ENCODE data around the gene MTRFR. TPM values are rescaled to one million over a fixed set of nuclear protein-coding genes. Genes with fewer than 3 reads are reported as not detected.

The MTRFR gene
- total RNA-seq, 2 experiments from 2014 or later = 23.5 to 27.2 TPM

GRCh38 chr12:123278101-123278627, 44.9 kb downstream of the MTRFR start:
- H3K36me3 Mint-ChIP-seq = no peaks in the 10 kb centered on the region
- H3K27ac Mint-ChIP-seq = peak overlapping the region; percentile 10
- H3K4me1 Mint-ChIP-seq = peaks cover 4% of the 10 kb centered on the region
- H3K27me3 Mint-ChIP-seq = no peaks in the 10 kb centered on the region
- no peak for DNase-seq
- H3K9me3 Mint-ChIP-seq = no peaks in the 10 kb centered on the region
- no peak overlapping the region for H3K4me3 Mint-ChIP-seq

GRCh38 chr12:123280971-123281370, 47.7 kb downstream of the MTRFR start:
- Mint-ChIP-seq H3K4me3 (no peak overlapping the region), H3K27ac (no peak overlapping the region), H3K4me1 (peaks cover 4% of the 10 kb centered on the region), H3K9me3 (no peaks in the 10 kb centered on the region), H3K36me3 (no peaks in the 10 kb centered on the region), H3K27me3 (no peaks in the 10 kb centered on the region)
- DNase-seq = no peak

- Mint-ChIP-seq H3K27ac (no peak overlapping the region), H3K9me3 (no peaks in the 10 kb centered on the region), H3K4me1 (peaks cover 4% of the 10 kb centered on the region), H3K36me3 (no peaks in the 10 kb centered on the region), H3K4me3 (no peak overlapping the region), H3K27me3 (no peaks in the 10 kb centered on the region)
- no peak for DNase-seq
Measured at GRCh38 chr12:123282111-123282510, 48.9 kb downstream of the MTRFR start.

GRCh38 chr12:123283461-123283860, 50.2 kb downstream of the MTRFR start:
- H3K4me3 Mint-ChIP-seq = no peak overlapping the region
- DNase-seq = no peak
- no peaks in the 10 kb centered on the region for H3K9me3 Mint-ChIP-seq
- H3K4me1 Mint-ChIP-seq = no peaks in the 10 kb centered on the region
- no peaks in the 10 kb centered on the region for H3K36me3 Mint-ChIP-seq
- H3K27me3 Mint-ChIP-seq = no peaks in the 10 kb centered on the region
- H3K27ac Mint-ChIP-seq = no peak overlapping the region

GRCh38 chr12:123284669-123285068, 51.4 kb downstream of the MTRFR start:
- H3K4me3 Mint-ChIP-seq = no peak overlapping the region
- H3K36me3 Mint-ChIP-seq = peaks cover 3% of the 10 kb centered on the region
- H3K27ac Mint-ChIP-seq = no peak overlapping the region

GRCh38 chr12:123286652-123287373, 53.6 kb downstream of the MTRFR start:
- Mint-ChIP-seq H3K9me3 (no peaks in the 10 kb centered on the region), H3K36me3 (peaks cover 5% of the 10 kb centered on the region), H3K27me3 (no peaks in the 10 kb centered on the region), H3K4me3 (no peak overlapping the region), H3K27ac (no peak overlapping the region), H3K4me1 (no peaks in the 10 kb centered on the region)
- DNase-seq = no peak

More at GRCh38 chr12:123284669-123285068, 51.4 kb downstream of the MTRFR start:
- no peaks in the 10 kb centered on the region for H3K4me1 Mint-ChIP-seq
- H3K27me3 Mint-ChIP-seq = no peaks in the 10 kb centered on the region
- no peaks in the 10 kb centered on the region for H3K9me3 Mint-ChIP-seq
- DNase-seq = no peak

- H3K27ac Mint-ChIP-seq = no peak overlapping the region
- H3K4me3 Mint-ChIP-seq = no peak overlapping the region
- peaks cover 9% of the 10 kb centered on the region for H3K36me3 Mint-ChIP-seq
- no peaks in the 10 kb centered on the region for H3K27me3 Mint-ChIP-seq
- DNase-seq = no peak
- H3K4me1 Mint-ChIP-seq = no peaks in the 10 kb centered on the region
- no peaks in the 10 kb centered on the region for H3K9me3 Mint-ChIP-seq
Measured at GRCh38 chr12:123288751-123289346, 55.6 kb downstream of the MTRFR start.

- no peak overlapping the region for H3K4me3 Mint-ChIP-seq
- H3K36me3 Mint-ChIP-seq = peaks cover 9% of the 10 kb centered on the region
- no peak overlapping the region for H3K27ac Mint-ChIP-seq
Measured at GRCh38 chr12:123289911-123290310, 56.7 kb downstream of the MTRFR start.

GRCh38 chr12:123293178-123293760, 60.0 kb downstream of the MTRFR start:
- no peaks in the 10 kb centered on the region for H3K4me1 Mint-ChIP-seq
- H3K27me3 Mint-ChIP-seq = no peaks in the 10 kb centered on the region
- no peak for DNase-seq
- peaks cover 17% of the 10 kb centered on the region for H3K36me3 Mint-ChIP-seq
- H3K4me3 Mint-ChIP-seq = no peak overlapping the region
- H3K9me3 Mint-ChIP-seq = no peaks in the 10 kb centered on the region
- no peak overlapping the region for H3K27ac Mint-ChIP-seq

More at GRCh38 chr12:123289911-123290310, 56.7 kb downstream of the MTRFR start:
- Mint-ChIP-seq H3K4me1 (no peaks in the 10 kb centered on the region), H3K9me3 (no peaks in the 10 kb centered on the region), H3K27me3 (no peaks in the 10 kb centered on the region)
- DNase-seq = no peak

GRCh38 chr12:123305136-123305535, 71.9 kb downstream of the MTRFR start:
- no peak for DNase-seq
- Mint-ChIP-seq H3K4me1 (no peaks in the 10 kb centered on the region), H3K36me3 (peaks cover 18% of the 10 kb centered on the region), H3K27ac (peak overlapping the region; percentile 5), H3K27me3 (no peaks in the 10 kb centered on the region), H3K9me3 (no peaks in the 10 kb centered on the region), H3K4me3 (no peak overlapping the region)

GRCh38 chr12:123306200-123306599, 73.0 kb downstream of the MTRFR start:
- H3K9me3 Mint-ChIP-seq = no peaks in the 10 kb centered on the region

More at GRCh38 chr12:123306200-123306599, 73.0 kb downstream of the MTRFR start:
- no peak overlapping the region for H3K4me3 Mint-ChIP-seq
- no peak overlapping the region for H3K27ac Mint-ChIP-seq
- H3K27me3 Mint-ChIP-seq = no peaks in the 10 kb centered on the region
- no peaks in the 10 kb centered on the region for H3K4me1 Mint-ChIP-seq
- peaks cover 16% of the 10 kb centered on the region for H3K36me3 Mint-ChIP-seq
- DNase-seq = no peak

Other genes with a start within 250 kb of the MTRFR start
- 10 to 100 TPM; 13.1 to 13.2 TPM for gene PITPNM2, start 82.3 kb upstream of the MTRFR start, total RNA-seq
- gene MPHOSPH9, start 295 bp upstream of the MTRFR start, total RNA-seq = 10 to 100 TPM; 81.8 to 84.0 TPM
- gene CDK2AP1, start 38.4 kb downstream of the MTRFR start, total RNA-seq = 100 to 1,000 TPM; 121 to 128 TPM
- 10 to 100 TPM; 50.8 to 50.9 TPM for gene SBNO1, start 131.4 kb downstream of the MTRFR start, total RNA-seq
- gene KMT5A, start 150.7 kb downstream of the MTRFR start, total RNA-seq = 10 to 100 TPM; 41.2 to 42.6 TPM
- 10 to 100 TPM; 18.2 to 18.5 TPM for gene RILPL2, start 203.2 kb downstream of the MTRFR start, total RNA-seq
- 10 to 100 TPM; 20.8 to 22.0 TPM for gene SNRNP35, start 224.7 kb downstream of the MTRFR start, total RNA-seq

Data from activated naive CD8-positive, alpha-beta T cell treated with anti-CD3 and anti-CD28 coated beads for 36 hours (primary cell).